ENCODE data around the gene STXBP3. TPM values are rescaled to one million over a fixed set of nuclear protein-coding genes. Genes with fewer than 3 reads are reported as not detected.

Gene STXBP3
- total and polyA plus RNA-seq, 9 donors: 26.5 to 53.5 (median 40.5) TPM

DNA sequence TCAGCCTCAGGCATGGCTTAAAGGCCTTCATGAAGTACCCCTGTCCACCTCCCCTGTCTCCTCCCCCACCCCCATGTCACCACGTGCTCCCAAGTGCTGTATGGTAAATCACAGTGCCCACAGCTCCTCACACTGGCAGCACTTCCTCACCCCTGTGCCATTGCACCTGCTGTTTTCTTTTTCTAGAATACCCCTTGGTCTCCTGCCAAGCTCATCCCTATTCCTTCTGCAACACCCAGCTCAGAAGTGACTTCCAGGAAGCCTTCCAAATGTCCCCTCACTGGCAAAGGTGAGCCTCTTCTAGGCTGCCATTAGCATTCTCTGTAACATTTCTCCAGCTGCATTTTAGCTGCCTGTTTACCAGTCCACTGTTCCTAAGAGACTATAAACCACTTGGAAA is 101.0 kb downstream of the STXBP3 start:
- intact Hi-C loops (cut with DNase I): no loop called here
- no peaks in the 10 kb centered on the region for H3K36me3 ChIP-seq
- peaks cover 7% of the 10 kb centered on the region for H3K4me1 ChIP-seq (ENCODE audit: insufficient read depth)
- no peak overlapping the region for H3K27ac ChIP-seq
- TF ChIP-seq POLR2A (IDR thresholded peaks at IDR 0.05): no peak
- no peak for TF ChIP-seq EP300 (IDR thresholded peaks at IDR 0.05)
- TF ChIP-seq CTCF (IDR thresholded peaks at IDR 0.05): no peak
- 82 to 91% (median 90%) methylated on average over 1 of the region's 1 CpG for whole genome bisulfite sequencing, 3 donors
- H3K27me3 ChIP-seq: no peaks in the 10 kb centered on the region
- H3K9me3 ChIP-seq: no peaks in the 10 kb centered on the region
- no peak for DNase-seq
- no peak overlapping the region for H3K4me3 ChIP-seq

DNA sequence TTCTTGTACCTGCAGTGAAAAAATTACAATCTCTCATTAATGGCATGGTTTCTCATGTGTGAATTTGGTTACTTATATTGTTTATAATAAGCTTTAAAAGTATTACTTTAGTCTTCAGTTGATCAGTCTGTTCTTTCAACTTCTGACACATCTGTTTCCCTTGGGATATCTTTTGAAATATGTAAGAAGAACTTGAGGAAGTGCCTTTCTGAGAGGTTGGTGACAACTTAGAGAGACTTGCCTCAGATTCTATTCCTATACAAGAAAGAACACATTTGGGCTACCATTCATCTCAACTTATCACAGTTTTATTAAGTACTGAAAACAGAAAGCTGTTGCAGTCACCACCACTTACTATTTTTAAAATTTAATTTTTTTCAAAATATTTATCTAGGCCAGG is 102.3 kb downstream of the STXBP3 start:
- intact Hi-C loops (cut with DNase I): no loop called here
- Histone ChIP-seq H3K9me3 (no peaks in the 10 kb centered on the region), H3K36me3 (no peaks in the 10 kb centered on the region), H3K27ac (no peak overlapping the region), H3K4me3 (no peak overlapping the region), H3K27me3 (no peaks in the 10 kb centered on the region), H3K4me1 (ENCODE audit: insufficient read depth) (peaks cover 7% of the 10 kb centered on the region)
- TF ChIP-seq POLR2A (IDR thresholded peaks at IDR 0.05) (no peak), CTCF (IDR thresholded peaks at IDR 0.05) (no peak), EP300 (IDR thresholded peaks at IDR 0.05) (no peak)
- no peak for DNase-seq

GRCh38 chr1:108850929-108851328 is 104.5 kb downstream of the STXBP3 start:
- DNase-seq: no peak
- H3K4me3 ChIP-seq: no peak overlapping the region
- intact Hi-C loops (cut with DNase I): no loop called here
- 91 to 94% (median 93%) methylated on average over 7 of the region's 7 CpGs for WGBS, 3 donors
- peaks cover 7% of the 10 kb centered on the region for H3K4me1 ChIP-seq (ENCODE audit: insufficient read depth)
- no peak overlapping the region for H3K27ac ChIP-seq
- H3K36me3 ChIP-seq: no peaks in the 10 kb centered on the region
- no peaks in the 10 kb centered on the region for H3K9me3 ChIP-seq
- no peaks in the 10 kb centered on the region for H3K27me3 ChIP-seq
- TF ChIP-seq CTCF (IDR thresholded peaks at IDR 0.05) (no peak), POLR2A (IDR thresholded peaks at IDR 0.05) (no peak), EP300 (IDR thresholded peaks at IDR 0.05) (no peak)

- no peak for DNase-seq
- TF ChIP-seq CTCF (IDR thresholded peaks at IDR 0.05): no peak
- no peak for TF ChIP-seq EP300 (IDR thresholded peaks at IDR 0.05)
- TF ChIP-seq POLR2A (IDR thresholded peaks at IDR 0.05): no peak
- Histone ChIP-seq H3K27me3 (no peaks in the 10 kb centered on the region), H3K9me3 (no peaks in the 10 kb centered on the region), H3K36me3 (no peaks in the 10 kb centered on the region), H3K27ac (peak overlapping the region in 1 of 2 donors; percentile 13), H3K4me1 (ENCODE audit: insufficient read depth) (peaks cover 7% of the 10 kb centered on the region), H3K4me3 (no peak overlapping the region)
- intact Hi-C loops (cut with DNase I): no loop called here
- WGBS, 3 donors: 25 to 44% (median 44%) methylated on average over 4 of the region's 4 CpGs
Measured at GRCh38 chr1:108851567-108851966, 105.1 kb downstream of the STXBP3 start.
